Small intestine (tissue), 7 donors: ENCODE results near the gene SDCBP2. TPM values are rescaled to one million over a fixed set of nuclear protein-coding genes. Genes with fewer than 3 reads are reported as not detected.
A peak's percentile ranks its signal among the peaks of the same experiment; 100 is the strongest.

Experiments
- DNase-seq, 2 donors: peaks; one replicate each; pipeline versions ENCODE4 v3.0.0 to v3.0.0-alpha.2; 2013
- FAIRE-seq: peaks from 2 replicates; lab custom pipeline; 2012; peaks lifted over from hg19 to GRCh38; lab: Jason Lieb, UNC
- H3K27ac ChIP-seq, 3 donors: one replicate each; pipeline ENCODE4 v1.5.1; 2013; ENCODE audit warnings: low read length in 2 of 3, mild to moderate bottlenecking in 2 of 3, control low read depth in 1 of 3, inconsistent platforms in 1 of 3, low read depth in 1 of 3, moderate library complexity in 1 of 3
- H3K27me3 ChIP-seq, 3 donors: one replicate each; pipeline ENCODE4 v1.6.1; 2013; ENCODE audit warnings: low read length in 3 of 3, inconsistent platforms in 1 of 3; ENCODE audit not compliant: control insufficient read depth in 3 of 3, insufficient read depth in 3 of 3
- H3K36me3 ChIP-seq, 3 donors: one replicate each; pipeline ENCODE4 v1.6.1; 2013; ENCODE audit warnings: low read length in 3 of 3, inconsistent platforms in 1 of 3, low read depth in 1 of 3, mild to moderate bottlenecking in 1 of 3, moderate library complexity in 1 of 3; ENCODE audit not compliant: control insufficient read depth in 3 of 3, insufficient read depth in 2 of 3
- H3K4me1 ChIP-seq, 3 donors: one replicate each; pipeline ENCODE4 v1.6.1; 2013; ENCODE audit warnings: low read length in 2 of 3, inconsistent platforms in 1 of 3, low read depth in 1 of 3, mild to moderate bottlenecking in 1 of 3, moderate library complexity in 1 of 3; ENCODE audit not compliant: control insufficient read depth in 3 of 3, insufficient read depth in 2 of 3
- H3K4me3 ChIP-seq, 3 donors: one replicate each; pipeline ENCODE4 v1.5.1; 2013; ENCODE audit warnings: low read length in 3 of 3, control low read depth in 1 of 3, inconsistent platforms in 1 of 3, low read depth in 1 of 3, mild to moderate bottlenecking in 1 of 3, moderate library complexity in 1 of 3
- H3K9me3 ChIP-seq, 2 donors: one replicate each; pipeline ENCODE4 v1.6.1; 2013; ENCODE audit warnings: low read depth in 1 of 2, low read length in 1 of 2; ENCODE audit not compliant: control insufficient read depth in 2 of 2, insufficient read depth in 1 of 2
- WGBS, 3 donors: extraction: QIAGEN DNeasy Blood & Tissue Kit; methylation state at CpG; one replicate each; pipeline ENCODE4 v1.1.7; 2013; 5-methylcytosine and 5-hydroxymethylcytosine counted together
- polyA plus RNA-seq, 4 donors: library from polyadenylated mRNA; stranded (reverse) in 3 of 4; unstranded in 1 of 4; fragments of 200-250 nt in 3 of 4; fragments of 120-200 nt in 1 of 4; gene quantifications; one replicate each; pipeline versions ENCODE4 v1.2.1 to v1.2.3, GENCODE V29; 2013
- donor health status: healthy with polysubstance abuse.
- donor health status: control.
- donor health status: control.
- donor health status: Bipolar disorder and iron deficiency.
- donor health status: healthy.

SDCBP2 gene
- polyA plus RNA-seq, 4 donors, result 94.4 to 724 (median 292) TPM

GRCh38 chr20:1302685-1303541 lies 26.0 kb downstream of the SDCBP2 start:
- Histone ChIP-seq H3K4me3 (no peak overlapping the region), H3K9me3 (no peaks in the 10 kb centered on the region), H3K27me3 (no peaks in the 10 kb centered on the region), H3K27ac (no peak overlapping the region), H3K4me1 (peaks cover 0 to 4% (median 0%) of the 10 kb centered on the region in 3 donors), H3K36me3 (peaks cover 0 to 9% (median 0%) of the 10 kb centered on the region in 3 donors)
- DNase-seq (no peak), FAIRE-seq (no peak)
- WGBS, 3 donors, result 84 to 93% (median 92%) methylated on average over 12 of the region's 12 CpGs

DNA sequence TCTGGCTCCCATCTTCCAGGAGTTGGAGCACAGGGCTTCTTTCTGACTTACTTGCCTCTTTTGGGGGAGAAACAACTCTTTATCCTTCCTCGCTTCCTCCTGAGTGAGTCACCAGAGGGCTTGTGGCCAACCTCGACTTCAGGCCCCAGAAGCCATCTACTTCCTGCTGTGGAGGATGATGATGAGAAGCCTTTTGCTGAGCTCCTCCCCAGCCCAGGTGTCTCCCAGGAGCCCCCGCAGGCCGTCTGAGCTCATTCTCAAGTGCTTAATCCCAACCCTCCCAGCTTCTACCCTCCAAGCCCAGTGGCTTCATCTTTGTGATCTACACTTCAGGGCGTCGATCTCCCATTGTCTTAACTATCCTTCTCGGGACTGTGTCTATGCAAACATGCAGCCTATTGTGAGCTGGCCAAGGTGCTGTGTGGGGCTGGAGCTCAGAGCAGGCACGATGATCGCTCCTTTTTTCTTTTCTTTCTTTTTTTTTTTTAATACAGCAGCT lies 27.9 kb downstream of the SDCBP2 start:
- no peak overlapping the region for H3K27ac ChIP-seq
- 65 to 74% (median 73%) methylated on average over 9 of the region's 9 CpGs for WGBS, 3 donors
- no peak overlapping the region for H3K4me3 ChIP-seq
- FAIRE-seq (no peak), DNase-seq (no peak)
- H3K36me3 ChIP-seq, result peaks cover 0 to 6% (median 0%) of the 10 kb centered on the region in 3 donors
- H3K9me3 ChIP-seq, result no peaks in the 10 kb centered on the region
- no peaks in the 10 kb centered on the region for H3K27me3 ChIP-seq
- peaks cover 0 to 4% (median 0%) of the 10 kb centered on the region in 3 donors for H3K4me1 ChIP-seq

GRCh38 chr20:1300083-1300840 lies 28.7 kb downstream of the SDCBP2 start:
- no peak for FAIRE-seq
- no peaks in the 10 kb centered on the region for H3K9me3 ChIP-seq
- H3K4me3 ChIP-seq, result no peak overlapping the region
- no peak for DNase-seq
- WGBS, 3 donors, result 91 to 97% (median 91%) methylated on average over 18 of the region's 18 CpGs
- H3K4me1 ChIP-seq, result peaks cover 0 to 4% (median 0%) of the 10 kb centered on the region in 3 donors
- no peaks in the 10 kb centered on the region for H3K27me3 ChIP-seq
- peaks cover 0 to 4% (median 0%) of the 10 kb centered on the region in 3 donors for H3K36me3 ChIP-seq
- no peak overlapping the region for H3K27ac ChIP-seq

- Histone ChIP-seq H3K36me3 (peaks cover 0 to 2% (median 0%) of the 10 kb centered on the region in 3 donors), H3K4me3 (no peak overlapping the region), H3K9me3 (no peaks in the 10 kb centered on the region), H3K27ac (no peak overlapping the region), H3K4me1 (peaks cover 0 to 4% (median 0%) of the 10 kb centered on the region in 3 donors), H3K27me3 (no peaks in the 10 kb centered on the region)
- no peak for FAIRE-seq
- 74 to 78% (median 77%) methylated on average over 9 of the region's 9 CpGs for WGBS, 3 donors
- peak in 1 of 2 donors; percentile 29 for DNase-seq
These were observed 29.4 kb downstream of the SDCBP2 start for GRCh38 chr20:1299522-1299921.

GRCh38 chr20:1298888-1299511 lies 29.9 kb downstream of the SDCBP2 start:
- H3K9me3 ChIP-seq, result no peaks in the 10 kb centered on the region
- no peaks in the 10 kb centered on the region for H3K27me3 ChIP-seq
- peaks cover 0 to 2% (median 0%) of the 10 kb centered on the region in 3 donors for H3K36me3 ChIP-seq
- H3K4me1 ChIP-seq, result peaks cover 0 to 4% (median 0%) of the 10 kb centered on the region in 3 donors
- 80 to 86% (median 84%) methylated on average over 10 of the region's 10 CpGs for WGBS, 3 donors
- no peak for FAIRE-seq
- H3K27ac ChIP-seq, result no peak overlapping the region
- H3K4me3 ChIP-seq, result no peak overlapping the region
- no peak for DNase-seq

DNA sequence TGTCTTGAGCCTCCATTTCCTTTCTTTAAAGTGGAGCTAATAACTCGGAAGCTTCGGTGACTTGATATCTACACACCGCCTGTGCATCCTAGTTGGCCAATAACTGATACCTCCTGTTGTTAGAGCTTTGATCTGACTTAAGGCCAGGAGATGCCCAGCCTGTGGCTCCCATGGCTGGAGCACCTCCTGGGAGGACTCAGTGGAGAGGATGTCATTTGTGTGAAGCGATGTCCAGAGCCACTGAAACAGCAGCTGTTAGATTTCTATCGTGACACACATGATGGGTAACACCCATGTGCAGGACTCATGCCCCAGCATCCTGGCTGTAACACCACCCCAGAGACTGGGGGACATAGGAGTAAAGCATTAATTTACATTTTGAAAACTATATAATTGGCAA lies 30.8 kb downstream of the SDCBP2 start:
- no peak for DNase-seq
- H3K9me3 ChIP-seq, result no peaks in the 10 kb centered on the region
- peaks cover 0 to 4% (median 0%) of the 10 kb centered on the region in 3 donors for H3K4me1 ChIP-seq
- peaks cover 0 to 2% (median 0%) of the 10 kb centered on the region in 3 donors for H3K36me3 ChIP-seq
- no peak overlapping the region for H3K27ac ChIP-seq
- no peak overlapping the region for H3K4me3 ChIP-seq
- no peak for FAIRE-seq
- H3K27me3 ChIP-seq, result no peaks in the 10 kb centered on the region
- WGBS, 3 donors, result 89 to 92% (median 92%) methylated on average over 5 of the region's 5 CpGs

DNA sequence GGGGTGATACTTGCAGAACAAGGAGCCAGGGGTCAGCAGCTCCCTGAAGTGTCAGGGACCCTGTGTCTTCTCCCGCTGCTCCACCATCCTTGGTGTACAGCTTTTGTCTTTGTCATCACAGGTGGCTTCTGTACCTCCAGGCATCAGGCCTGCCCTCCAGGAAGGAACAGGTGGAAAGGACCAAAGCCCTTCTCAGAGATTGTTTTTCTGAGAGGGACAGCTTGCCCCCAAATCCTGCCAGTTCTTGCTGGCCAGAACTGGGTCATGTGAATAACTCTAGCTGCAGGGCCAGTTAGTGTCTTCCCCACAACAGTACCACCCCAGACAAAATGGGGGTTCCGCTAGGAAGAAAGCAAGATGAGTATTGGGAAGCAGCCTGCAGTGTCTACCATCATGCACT lies 31.5 kb downstream of the SDCBP2 start:
- Histone ChIP-seq H3K27ac (no peak overlapping the region), H3K27me3 (no peaks in the 10 kb centered on the region), H3K4me1 (peaks cover 0 to 4% (median 0%) of the 10 kb centered on the region in 3 donors), H3K9me3 (no peaks in the 10 kb centered on the region), H3K36me3 (peaks cover 0 to 2% (median 0%) of the 10 kb centered on the region in 3 donors), H3K4me3 (no peak overlapping the region)
- FAIRE-seq (no peak), DNase-seq (no peak)
- 93 to 100% (median 97%) methylated on average over 2 of the region's 2 CpGs for WGBS, 3 donors

DNA sequence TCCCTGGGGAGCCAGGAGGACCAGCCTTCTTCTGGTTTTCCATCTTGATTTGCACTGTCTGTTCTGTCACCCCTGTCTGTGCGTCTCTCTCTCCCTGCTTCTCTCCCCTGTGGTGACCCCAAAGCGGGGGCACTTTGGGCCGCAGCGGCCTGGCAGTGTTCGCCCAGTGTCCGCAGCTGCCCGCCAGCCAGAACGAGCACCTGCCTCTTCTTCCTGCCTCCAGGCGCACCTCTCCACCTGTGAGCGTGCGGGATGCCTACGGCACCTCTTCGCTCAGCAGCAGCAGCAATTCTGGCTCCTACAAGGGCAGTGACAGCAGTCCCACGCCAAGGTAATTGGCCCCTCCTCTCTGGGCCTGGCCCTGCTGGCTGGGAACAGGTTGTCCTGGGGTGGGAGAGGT lies 32.0 kb downstream of the SDCBP2 start:
- H3K36me3 ChIP-seq, result peaks cover 0 to 2% (median 0%) of the 10 kb centered on the region in 3 donors
- WGBS, 3 donors, result 90 to 93% (median 92%) methylated on average over 14 of the region's 14 CpGs
- no peaks in the 10 kb centered on the region for H3K27me3 ChIP-seq
- no peaks in the 10 kb centered on the region for H3K9me3 ChIP-seq
- H3K27ac ChIP-seq, result no peak overlapping the region
- H3K4me3 ChIP-seq, result no peak overlapping the region
- no peak for FAIRE-seq
- DNase-seq, result no peak
- peaks cover 0 to 4% (median 0%) of the 10 kb centered on the region in 3 donors for H3K4me1 ChIP-seq
